PC-3 (cell line): Measurements from ENCODE around the gene TMEM45A. TPM values are rescaled to one million over a fixed set of nuclear protein-coding genes. Genes with fewer than 3 reads are reported as not detected.

Experiments used
- ATAC-seq: fragments of 200-7000 bp; cut with Tn5 transposase; 2 replicates; pipeline ENCODE4 v1.9.1; 2020; ENCODE audit warnings: mild to moderate bottlenecking, moderate library complexity
- BruUV-seq: library from RNA; stranded (reverse); fragments of 400-500 nt; replicated peaks from 2 replicates; lab custom pipeline; 2021; lab: Mats Ljungman, UMichigan
- CTCF ChIA-PET: fragments of 300-600 bp; sonication (Branson Sonifier 250); formaldehyde crosslinking; loops from one replicate; lab custom pipeline; 2022; ENCODE audit warnings: antibody characterized with exemption; lab: Charles Lee
- POLR2A ChIA-PET: fragments of 300-600 bp; sonication (Branson Sonifier 250); formaldehyde crosslinking; loops from one replicate; lab custom pipeline; 2022; ENCODE audit warnings: antibody characterized with exemption; ENCODE audit not compliant: unreplicated experiment; lab: Charles Lee
- DNase-seq: peaks from one replicate; pipeline ENCODE4 v3.0.0-alpha.2; 2015
- H2AFZ ChIP-seq: fragments of 300-600 bp; sonication (generic); 2 replicates; pipeline ENCODE4 v1.6.0; 2016; ENCODE audit warnings: antibody characterized with exemption, low read length
- H3F3A ChIP-seq: fragments of 300-600 bp; sonication (generic); one replicate; pipeline ENCODE4 v1.6.0; 2017; ENCODE audit warnings: antibody characterized with exemption, low read length, control low read depth, mild to moderate bottlenecking; ENCODE audit not compliant: unreplicated experiment
- H3K27ac ChIP-seq: fragments of 300-600 bp; sonication (generic); 2 replicates; pipeline ENCODE4 v1.5.1; 2016; ENCODE audit warnings: mild to moderate bottlenecking, low read length
- H3K27me3 ChIP-seq: fragments of 300-600 bp; sonication (generic); 2 replicates; pipeline ENCODE4 v1.6.1; 2016; ENCODE audit warnings: low read length, mixed read lengths
- H3K36me3 ChIP-seq: fragments of 300-600 bp; sonication (generic); 2 replicates; pipeline ENCODE4 v1.6.1; 2016; ENCODE audit warnings: low read depth, mixed run types, low read length, mixed read lengths
- H3K4me1 ChIP-seq: fragments of 300-600 bp; sonication (generic); 2 replicates; pipeline ENCODE4 v1.5.1; 2016; ENCODE audit warnings: low read length; ENCODE audit not compliant: insufficient read depth
- H3K4me2 ChIP-seq: fragments of 300-600 bp; sonication (generic); 2 replicates; pipeline ENCODE4 v1.6.0; 2016; ENCODE audit warnings: low read length
- H3K4me3 ChIP-seq: fragments of 300-600 bp; sonication (generic); 2 replicates; pipeline ENCODE4 v1.5.1; 2016; ENCODE audit warnings: mild to moderate bottlenecking, low read length, mixed read lengths
- H3K79me2 ChIP-seq: fragments of 300-600 bp; sonication (generic); 2 replicates; pipeline ENCODE4 v1.6.1; 2017; ENCODE audit warnings: low read length, mixed read lengths
- H3K9ac ChIP-seq: fragments of 300-600 bp; sonication (generic); 2 replicates; pipeline ENCODE4 v1.6.0; 2016; ENCODE audit warnings: mild to moderate bottlenecking, low read length
- H3K9me2 ChIP-seq: fragments of 300-600 bp; sonication (generic); replicated peaks from 2 replicates; pipeline ENCODE4 v1.6.1; 2016; ENCODE audit warnings: mixed run types, low read length, mixed read lengths
- H3K9me3 ChIP-seq: fragments of 300-600 bp; sonication (generic); 2 replicates; pipeline ENCODE4 v1.6.1; 2016; ENCODE audit warnings: low read length, mixed read lengths
- H4K20me1 ChIP-seq: fragments of 300-600 bp; sonication (generic); 2 replicates; pipeline ENCODE4 v1.6.1; 2016; ENCODE audit warnings: low read length, mixed read lengths
- CTCF ChIP-seq: fragments of 300-600 bp; sonication (generic); conservative IDR thresholded peaks from 2 replicates; pipeline ENCODE4 v1.5.1; 2017; ENCODE audit warnings: antibody characterized with exemption, low read depth, mild to moderate bottlenecking, low read length
- EZH2 ChIP-seq: fragments of 300-600 bp; sonication (generic); IDR thresholded peaks from one replicate; pipeline ENCODE4 v1.6.1; 2017; ENCODE audit warnings: antibody characterized with exemption, mild to moderate bottlenecking, low read length; ENCODE audit not compliant: unreplicated experiment
- EZH2phosphoT487 ChIP-seq: fragments of 300-600 bp; sonication (generic); IDR thresholded peaks from 2 replicates; pipeline ENCODE4 v1.6.1; 2018; ENCODE audit warnings: mild to moderate bottlenecking, antibody characterized with exemption, low read length, borderline replicate concordance
- intact Hi-C: fragments of 100-400 bp; cut with micrococcal nuclease; formaldehyde crosslinking; loops from 2 replicates; pipeline ENCODE4 v1.9.0; 2023
- total RNA-seq: library from RNA; depleted of rRNA; stranded (reverse); fragments of >200 nt; gene quantifications from 2 replicates; pipeline ENCODE4 v1.2.3, GENCODE V29; 2014

The TMEM45A gene
- total RNA-seq, 1 experiment from 2014 or later = 7.6 TPM

GRCh38 chr3:100448079-100448478 lies 44.3 kb upstream of the TMEM45A start:
- ChIA-PET POLR2A (no interaction called here), CTCF (no interaction called here)
- DNase-seq (no peak), ATAC-seq (no peak)
- H3F3A ChIP-seq = no peaks in the 10 kb centered on the region
- H3K27ac ChIP-seq = no peak overlapping the region
- no peaks in the 10 kb centered on the region for H3K79me2 ChIP-seq
- BruUV-seq = no TSS peak
- H3K4me3 ChIP-seq = no peak overlapping the region
- no peak overlapping the region for H3K4me2 ChIP-seq
- H3K36me3 ChIP-seq = peaks cover 4% of the 10 kb centered on the region; the same call in 1 of the 2 replicates
- no peak overlapping the region for H2AFZ ChIP-seq
- H3K27me3 ChIP-seq = no peaks in the 10 kb centered on the region
- TF ChIP-seq CTCF (no peak), EZH2 (no peak), EZH2phosphoT487 (no peak)
- H3K4me1 ChIP-seq = peaks cover 10% of the 10 kb centered on the region; the same call in 1 of the 2 replicates
- H3K9me3 ChIP-seq = 0 out of 2 replicates have a peak, but pooled peaks cover 8% of the 10 kb centered on the region
- no peaks in the 10 kb centered on the region for H4K20me1 ChIP-seq
- H3K9ac ChIP-seq = no peak overlapping the region
- intact Hi-C loops = no loop called here
- no peaks in the 10 kb centered on the region for H3K9me2 ChIP-seq

GRCh38 chr3:100449214-100449613 lies 43.2 kb upstream of the TMEM45A start:
- ChIA-PET CTCF (interaction anchor here (1.4 kb wide), 1 partner anchor 14 kb away, joined by 4 read pairs; no protein-coding TSS in a partner anchor), POLR2A (interaction anchor here (0.7 kb wide), 1 partner anchor 127 kb away, joined by 4 read pairs; no protein-coding TSS in a partner anchor)
- H4K20me1 ChIP-seq = no peaks in the 10 kb centered on the region
- 0 out of 2 replicates have a peak, but pooled peaks cover 8% of the 10 kb centered on the region for H3K9me3 ChIP-seq
- peak; percentile 63 for DNase-seq
- peaks cover 10% of the 10 kb centered on the region; the same call in 1 of the 2 replicates for H3K4me1 ChIP-seq
- H3K27me3 ChIP-seq = no peaks in the 10 kb centered on the region
- no peaks in the 10 kb centered on the region for H3K9me2 ChIP-seq
- TF ChIP-seq EZH2 (no peak), CTCF (no peak), EZH2phosphoT487 (no peak)
- H2AFZ ChIP-seq = no peak overlapping the region
- BruUV-seq = no TSS peak
- no peak overlapping the region; the same call in 1 of the 2 replicates for H3K27ac ChIP-seq
- no peak overlapping the region for H3K9ac ChIP-seq
- H3K36me3 ChIP-seq = peaks cover 4% of the 10 kb centered on the region; the same call in 1 of the 2 replicates
- peak; percentile 31; the same call in 1 of the 2 replicates for ATAC-seq
- intact Hi-C loops = no loop called here
- H3F3A ChIP-seq = no peaks in the 10 kb centered on the region
- H3K79me2 ChIP-seq = no peaks in the 10 kb centered on the region
- H3K4me3 ChIP-seq = no peak overlapping the region
- 0 out of 2 replicates have a peak overlapping the region, but pooled peaks have one; percentile 22 for H3K4me2 ChIP-seq

- intact Hi-C loops = no loop called here
- no peaks in the 10 kb centered on the region for H3K36me3 ChIP-seq
- H2AFZ ChIP-seq = no peak overlapping the region
- no peak overlapping the region for H3K27ac ChIP-seq
- DNase-seq = no peak
- H3K4me3 ChIP-seq = no peak overlapping the region
- H3K27me3 ChIP-seq = no peaks in the 10 kb centered on the region
- BruUV-seq = no TSS peak
- no peak overlapping the region for H3K4me2 ChIP-seq
- TF ChIP-seq EZH2phosphoT487 (no peak), CTCF (no peak), EZH2 (no peak)
- ATAC-seq = no peak
- CTCF ChIA-PET = no interaction called here
- H3K79me2 ChIP-seq = no peaks in the 10 kb centered on the region
- H3K4me1 ChIP-seq = no peaks in the 10 kb centered on the region
- no peaks in the 10 kb centered on the region for H3F3A ChIP-seq
- no peaks in the 10 kb centered on the region for H3K9me3 ChIP-seq
- POLR2A ChIA-PET = no interaction called here
- H3K9me2 ChIP-seq = no peaks in the 10 kb centered on the region
- no peaks in the 10 kb centered on the region for H4K20me1 ChIP-seq
- no peak overlapping the region for H3K9ac ChIP-seq
Observed at GRCh38 chr3:100454677-100455076, 37.7 kb upstream of the TMEM45A start.
